ENCODE results near the gene FBXO28.

DNA sequence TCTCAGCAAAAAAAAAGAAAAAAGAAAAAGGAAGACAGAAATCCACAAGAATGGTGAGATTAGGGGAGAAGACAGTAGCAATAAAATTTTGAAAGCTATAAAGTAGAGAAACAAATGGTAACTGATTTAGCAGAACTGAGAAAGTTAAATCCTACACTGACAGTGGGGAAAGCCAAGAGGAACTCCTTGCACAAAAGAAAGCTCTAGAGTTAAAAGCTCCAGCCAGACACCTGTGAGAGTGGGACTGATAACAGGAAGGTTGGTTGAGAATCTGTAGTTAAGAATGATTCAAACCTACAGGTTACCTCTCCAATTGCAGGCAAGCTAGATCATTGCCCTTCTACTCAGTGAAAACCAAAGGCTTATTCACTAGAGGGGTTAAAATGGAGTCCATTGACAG lies 23.6 kb downstream of the FBXO28 start:
- TF ChIP-seq CTCF (IDR thresholded peaks at IDR 0.05) (no peak), POLR2AphosphoS5 (IDR thresholded peaks at IDR 0.05) (no peak), EP300 (IDR thresholded peaks at IDR 0.05; ENCODE audit: low read depth) (no peak)

All from transverse colon (tissue), 4 donors.